Body of pancreas (tissue), 4 donors: ENCODE results near the gene METRNL.

Experiments
- POLR2A ChIP-seq, 3 donors: fragments of 450-650 bp; IDR thresholded peaks; one replicate each; pipeline ENCODE4 v1.6.1; 2016; ENCODE audit warnings: antibody characterized with exemption in 3 of 3, mild to moderate bottlenecking in 2 of 3
- TF ChIP-seq, protein P1 (sequence below), 7 experiments: fragments of 450-650 bp in 4 of 7; fragments of 200-600 bp in 3 of 7; sonication (generic) in 3 of 7; IDR thresholded peaks; one replicate each; pipeline ENCODE4 v1.5.1; 2016 to 2019; ENCODE audit warnings: antibody characterized with exemption in 7 of 7

DNA sequence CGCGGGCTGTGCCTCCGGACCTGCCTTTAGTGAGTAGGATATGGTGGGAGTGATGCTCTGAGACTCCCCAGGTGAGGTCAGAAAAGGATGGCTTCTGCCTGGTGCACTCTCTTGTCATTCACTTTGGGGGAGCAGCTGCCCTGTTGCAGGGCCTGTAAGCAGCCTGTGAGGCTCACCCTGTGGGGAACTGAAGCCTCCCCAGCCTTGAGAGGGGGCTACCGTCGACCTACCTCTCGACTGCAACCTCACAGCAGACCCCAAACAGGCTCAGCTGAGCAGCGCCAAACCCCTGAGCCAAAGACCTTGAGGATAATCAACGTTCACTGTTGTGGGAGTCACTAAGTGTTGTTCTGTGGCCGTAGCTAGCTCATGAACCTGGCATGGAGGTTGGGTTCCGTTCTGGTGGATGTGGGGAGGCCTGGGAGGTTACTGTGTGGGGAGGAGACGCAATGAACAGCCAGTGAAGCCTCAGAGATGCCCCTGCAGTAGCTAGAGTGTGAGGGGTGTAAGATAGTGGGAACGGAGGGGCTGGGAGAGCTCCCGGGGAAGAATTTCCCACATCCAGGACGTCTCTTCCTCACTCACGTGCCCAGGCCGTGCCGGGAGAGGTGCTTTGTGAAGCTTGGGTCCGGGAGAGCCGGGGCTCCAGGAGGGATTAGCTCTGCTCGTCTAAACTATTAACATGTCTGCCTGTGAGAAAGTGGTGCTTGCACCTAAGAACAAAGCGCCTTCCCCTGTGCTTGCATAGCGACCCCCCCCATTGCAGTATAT, 38.8 kb downstream of the METRNL start:
- TF ChIP-seq, protein P1, sequence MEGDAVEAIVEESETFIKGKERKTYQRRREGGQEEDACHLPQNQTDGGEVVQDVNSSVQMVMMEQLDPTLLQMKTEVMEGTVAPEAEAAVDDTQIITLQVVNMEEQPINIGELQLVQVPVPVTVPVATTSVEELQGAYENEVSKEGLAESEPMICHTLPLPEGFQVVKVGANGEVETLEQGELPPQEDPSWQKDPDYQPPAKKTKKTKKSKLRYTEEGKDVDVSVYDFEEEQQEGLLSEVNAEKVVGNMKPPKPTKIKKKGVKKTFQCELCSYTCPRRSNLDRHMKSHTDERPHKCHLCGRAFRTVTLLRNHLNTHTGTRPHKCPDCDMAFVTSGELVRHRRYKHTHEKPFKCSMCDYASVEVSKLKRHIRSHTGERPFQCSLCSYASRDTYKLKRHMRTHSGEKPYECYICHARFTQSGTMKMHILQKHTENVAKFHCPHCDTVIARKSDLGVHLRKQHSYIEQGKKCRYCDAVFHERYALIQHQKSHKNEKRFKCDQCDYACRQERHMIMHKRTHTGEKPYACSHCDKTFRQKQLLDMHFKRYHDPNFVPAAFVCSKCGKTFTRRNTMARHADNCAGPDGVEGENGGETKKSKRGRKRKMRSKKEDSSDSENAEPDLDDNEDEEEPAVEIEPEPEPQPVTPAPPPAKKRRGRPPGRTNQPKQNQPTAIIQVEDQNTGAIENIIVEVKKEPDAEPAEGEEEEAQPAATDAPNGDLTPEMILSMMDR (IDR thresholded peaks at IDR 0.05) = no peak
- TF ChIP-seq POLR2A (IDR thresholded peaks at IDR 0.05) = no peak
